NCI-H2107 treated with DMSO at 0.1 percent for 48 hours (cell line): ENCODE data around the gene ZNF322.

Experiments
- DNase-seq: peaks from one replicate; lab custom pipeline; 2025; ENCODE audit not compliant: unreplicated experiment; lab: John Stamatoyannopoulos, UW

The ZNF322 gene

DNA sequence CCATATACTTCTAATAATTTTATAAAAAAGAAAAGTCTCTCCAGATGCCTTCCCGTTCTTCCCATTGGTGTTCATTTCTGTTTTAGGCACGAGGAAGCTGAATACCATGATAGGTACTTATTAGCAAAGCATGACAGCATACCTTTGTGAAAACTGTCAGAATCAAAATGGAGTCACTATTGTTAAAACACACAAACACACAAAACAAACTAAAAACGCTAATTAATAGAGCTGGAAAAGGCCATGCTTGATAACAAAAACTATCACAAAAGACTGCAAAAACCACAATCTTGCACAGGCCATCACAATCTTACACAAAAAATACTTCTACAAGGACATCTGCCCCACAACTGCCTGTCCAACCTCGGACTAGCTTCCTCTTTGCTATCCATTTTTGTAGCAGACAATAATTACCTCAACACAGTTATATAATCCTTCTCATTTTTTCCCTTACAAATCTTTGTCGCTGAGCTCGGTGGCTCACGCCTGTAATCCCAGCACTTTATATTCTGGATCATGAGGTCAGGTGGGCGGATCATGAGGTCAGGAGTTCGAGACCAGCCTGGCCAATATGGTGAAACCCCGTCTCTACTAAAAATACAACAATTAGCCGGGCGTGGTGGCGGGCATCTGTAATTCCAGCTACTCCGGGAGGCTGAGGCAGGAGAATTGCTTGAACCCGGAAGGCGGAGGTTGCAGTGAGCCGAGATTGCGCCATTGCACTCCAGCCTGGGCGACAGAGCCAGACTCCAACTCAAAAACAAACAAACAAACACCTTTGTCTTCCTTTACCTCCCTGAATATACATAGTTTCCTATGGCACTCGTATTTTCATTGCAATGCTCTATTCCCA lies 66.0 kb downstream of the ZNF322 start:
- DNase-seq: no peak

DNA sequence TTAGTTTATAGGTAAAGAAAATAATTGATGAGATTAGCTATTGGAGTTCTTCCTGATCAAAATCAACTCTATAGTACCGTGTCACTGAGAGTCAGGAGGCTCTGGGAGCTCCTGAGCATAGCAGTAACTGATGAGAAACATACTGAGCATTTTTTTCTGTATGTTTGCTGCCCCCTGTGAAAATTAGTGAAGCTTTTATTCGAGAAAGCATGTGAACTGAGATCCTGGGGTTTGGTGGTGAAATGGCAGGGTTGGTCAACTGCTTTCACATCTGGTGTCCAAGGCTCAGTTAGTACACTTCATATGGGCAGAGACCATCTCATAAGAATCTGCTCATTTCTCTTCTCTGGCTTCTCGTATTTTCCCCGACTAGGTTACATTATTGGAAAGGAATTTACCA lies 66.9 kb downstream of the ZNF322 start:
- DNase-seq: no peak

DNA sequence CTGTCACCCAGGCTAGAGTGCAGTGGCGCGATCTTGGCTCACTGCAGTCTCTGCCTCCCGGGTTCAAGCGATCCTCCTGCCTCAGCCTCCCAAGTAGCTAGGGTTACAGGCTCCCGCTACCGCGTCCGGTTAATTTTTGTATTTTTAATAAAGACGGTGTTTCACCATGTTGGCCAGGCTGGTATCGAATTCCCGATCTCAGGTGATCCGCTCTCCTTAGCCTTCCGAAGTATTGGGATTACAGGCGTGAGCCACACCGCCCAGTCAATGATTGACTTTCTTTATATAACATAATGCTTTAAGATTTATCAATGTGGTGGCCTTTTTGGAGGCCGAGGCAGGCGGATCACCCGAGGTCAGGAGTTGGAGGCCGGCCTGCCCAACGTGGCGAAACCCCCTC lies 70.6 kb downstream of the ZNF322 start:
- DNase-seq: no peak
